Left ventricle myocardium inferior (tissue), 1 donor: Measurements from ENCODE around the gene ADCY7. TPM values are rescaled to one million over a fixed set of nuclear protein-coding genes. Genes with fewer than 3 reads are reported as not detected.

Experiments
- DNase-seq: peaks from one replicate; pipeline ENCODE4 v3.0.0-alpha.2; 2020
- H3K27ac ChIP-seq: fragments of 200-600 bp; replicated peaks from 2 replicates; pipeline ENCODE4 v1.8.0; 2021
- H3K27me3 ChIP-seq: fragments of 200-600 bp; 2 replicates; pipeline ENCODE4 v1.8.0; 2021; ENCODE audit warnings: low read depth
- H3K36me3 ChIP-seq: fragments of 200-600 bp; 2 replicates; pipeline ENCODE4 v1.8.0; 2021
- H3K4me1 ChIP-seq: fragments of 200-600 bp; 2 replicates; pipeline ENCODE4 v1.8.0; 2021
- H3K4me3 ChIP-seq: fragments of 200-600 bp; 2 replicates; pipeline ENCODE4 v1.8.0; 2021; ENCODE audit warnings: mild to moderate bottlenecking, moderate library complexity
- H3K9me3 ChIP-seq: fragments of 200-600 bp; replicated peaks from 2 replicates; pipeline ENCODE4 v1.8.0; 2021
- intact Hi-C: fragments of 100-400 bp; cut with micrococcal nuclease; formaldehyde crosslinking; loops from one replicate; pipeline ENCODE4 v1.11.0; 2022
- total RNA-seq: library from RNA; stranded (reverse); fragmentation: NEBNext Ultra II Directional; extraction: Animal tissue kit (Norgen Biotek cat#: 25700); gene quantifications from one replicate; pipeline ENCODE4 v1.2.1, GENCODE V29; 2021
- TF ChIP-seq, protein P1 (sequence below): fragments of 200-600 bp; IDR thresholded peaks from 2 replicates; pipeline ENCODE4 v1.8.0; 2021; ENCODE audit warnings: antibody characterized with exemption, mild to moderate bottlenecking, borderline replicate concordance
- donor health status: DM: no; HTN: yes; CAD: no; lungs with severe emphysema.

ADCY7 gene
- total RNA-seq, 1 donor from 2014 or later: 9.7 TPM

DNA sequence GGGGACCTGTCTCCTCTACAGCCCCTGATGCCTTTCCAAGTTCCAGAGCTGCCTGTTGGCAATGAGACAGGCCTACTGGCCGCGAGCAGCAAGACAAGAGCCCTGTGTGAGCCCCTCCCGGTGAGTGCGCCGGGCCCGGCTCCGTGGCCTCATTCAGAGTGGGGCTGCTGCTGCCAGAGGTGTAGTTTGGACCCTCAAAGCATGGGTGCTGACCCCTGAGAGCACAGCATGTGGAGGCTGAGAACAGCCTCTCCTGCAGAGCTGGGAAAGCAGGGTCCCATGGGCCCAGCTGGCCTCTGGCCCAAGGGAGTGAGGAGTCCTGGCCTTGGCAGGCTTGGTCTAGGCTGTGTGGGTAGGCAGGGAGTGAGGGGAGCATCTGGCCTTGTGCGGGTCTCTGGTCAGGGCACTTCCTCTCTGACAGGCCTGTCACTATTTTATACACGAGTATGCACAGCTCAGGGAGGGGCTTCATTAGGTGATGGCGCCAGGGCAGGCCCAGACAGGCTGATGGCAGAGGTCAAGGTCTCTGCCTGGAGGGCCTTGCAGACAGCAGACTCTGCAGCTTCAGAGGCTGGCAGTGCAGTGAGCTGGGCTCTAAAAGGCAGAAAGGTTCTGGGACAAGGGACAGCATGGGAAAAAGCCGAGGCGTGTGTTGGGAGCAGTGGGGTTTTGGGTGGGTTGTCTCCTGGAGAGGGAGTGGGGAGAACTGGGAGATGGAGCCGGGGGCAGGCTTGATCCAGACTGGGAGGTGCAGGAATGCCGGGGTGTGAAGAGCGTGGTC is 43.4 kb downstream of the ADCY7 start:
- H3K27me3 ChIP-seq: peaks cover 7% of the 10 kb centered on the region
- no peak for DNase-seq
- no peak overlapping the region for H3K27ac ChIP-seq
- no peak overlapping the region for H3K4me3 ChIP-seq
- no peaks in the 10 kb centered on the region for H3K9me3 ChIP-seq
- H3K36me3 ChIP-seq: peaks cover 9% of the 10 kb centered on the region
- TF ChIP-seq, protein P1, sequence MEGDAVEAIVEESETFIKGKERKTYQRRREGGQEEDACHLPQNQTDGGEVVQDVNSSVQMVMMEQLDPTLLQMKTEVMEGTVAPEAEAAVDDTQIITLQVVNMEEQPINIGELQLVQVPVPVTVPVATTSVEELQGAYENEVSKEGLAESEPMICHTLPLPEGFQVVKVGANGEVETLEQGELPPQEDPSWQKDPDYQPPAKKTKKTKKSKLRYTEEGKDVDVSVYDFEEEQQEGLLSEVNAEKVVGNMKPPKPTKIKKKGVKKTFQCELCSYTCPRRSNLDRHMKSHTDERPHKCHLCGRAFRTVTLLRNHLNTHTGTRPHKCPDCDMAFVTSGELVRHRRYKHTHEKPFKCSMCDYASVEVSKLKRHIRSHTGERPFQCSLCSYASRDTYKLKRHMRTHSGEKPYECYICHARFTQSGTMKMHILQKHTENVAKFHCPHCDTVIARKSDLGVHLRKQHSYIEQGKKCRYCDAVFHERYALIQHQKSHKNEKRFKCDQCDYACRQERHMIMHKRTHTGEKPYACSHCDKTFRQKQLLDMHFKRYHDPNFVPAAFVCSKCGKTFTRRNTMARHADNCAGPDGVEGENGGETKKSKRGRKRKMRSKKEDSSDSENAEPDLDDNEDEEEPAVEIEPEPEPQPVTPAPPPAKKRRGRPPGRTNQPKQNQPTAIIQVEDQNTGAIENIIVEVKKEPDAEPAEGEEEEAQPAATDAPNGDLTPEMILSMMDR: no peak
- peaks cover 13% of the 10 kb centered on the region for H3K4me1 ChIP-seq
- intact Hi-C loops: no loop called here

DNA sequence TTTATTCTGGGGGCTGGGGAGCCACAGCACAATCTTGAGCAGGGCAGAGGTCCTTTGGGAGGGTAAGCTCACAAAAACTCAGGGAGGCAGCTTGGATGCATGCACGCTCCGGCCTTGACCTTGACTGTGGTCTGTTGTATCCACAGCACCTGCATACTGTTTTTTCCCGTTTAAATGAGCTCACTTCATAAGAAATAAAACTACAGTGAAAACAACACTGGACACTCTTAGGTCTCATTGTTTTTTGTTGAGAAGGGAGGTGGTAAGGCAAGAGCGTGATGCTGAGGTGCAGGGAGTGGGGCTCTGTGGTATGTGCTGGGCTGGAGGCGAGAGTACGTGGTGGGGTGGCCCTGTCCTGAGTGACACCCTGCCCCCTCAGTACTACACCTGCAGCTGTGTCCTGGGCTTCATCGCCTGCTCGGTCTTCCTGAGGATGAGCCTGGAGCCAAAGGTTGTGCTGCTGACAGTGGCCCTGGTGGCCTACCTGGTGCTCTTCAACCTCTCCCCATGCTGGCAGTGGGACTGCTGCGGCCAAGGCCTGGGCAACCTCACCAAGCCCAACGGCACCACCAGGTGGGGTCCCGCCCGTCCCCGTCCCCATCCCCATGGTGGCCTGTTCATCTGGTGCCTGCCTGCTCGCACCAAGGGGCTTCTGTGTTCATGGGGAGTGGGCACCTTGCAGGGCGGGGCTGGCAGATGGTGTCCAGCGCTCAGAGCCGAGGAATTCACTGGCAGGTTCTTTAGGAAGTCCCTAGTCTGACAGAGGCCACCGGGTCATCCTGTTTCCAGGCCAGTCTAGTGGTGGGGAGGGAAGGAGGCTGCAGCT is 44.2 kb downstream of the ADCY7 start:
- no peaks in the 10 kb centered on the region for H3K27me3 ChIP-seq
- TF ChIP-seq, protein P1: no peak
- H3K4me3 ChIP-seq: no peak overlapping the region
- DNase-seq: no peak
- no peak overlapping the region for H3K27ac ChIP-seq
- no peaks in the 10 kb centered on the region for H3K9me3 ChIP-seq
- intact Hi-C loops: no loop called here
- H3K4me1 ChIP-seq: peaks cover 13% of the 10 kb centered on the region
- H3K36me3 ChIP-seq: peaks cover 17% of the 10 kb centered on the region

DNA sequence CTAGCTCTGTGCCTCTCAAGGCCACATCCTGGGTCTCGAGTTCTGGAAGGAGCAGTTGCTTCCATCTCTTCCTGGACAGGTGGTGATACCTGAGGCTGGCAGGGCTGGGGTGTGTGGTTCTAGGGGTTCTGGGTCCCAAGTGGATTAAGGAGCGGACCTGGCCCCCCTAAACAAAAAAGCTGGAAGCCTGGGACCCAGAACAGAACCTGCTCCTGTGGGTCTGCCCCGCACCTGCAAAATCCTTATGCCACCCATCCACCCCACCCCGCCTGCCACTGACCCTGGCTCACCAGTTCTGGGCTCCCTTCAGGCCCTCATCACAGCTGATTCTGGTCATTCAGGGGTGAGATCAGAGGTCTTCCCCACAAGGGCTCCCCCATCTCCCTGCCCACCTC is 44.8 kb downstream of the ADCY7 start:
- TF ChIP-seq, protein P1: no peak
- no peaks in the 10 kb centered on the region for H3K9me3 ChIP-seq
- intact Hi-C loops: no loop called here
- no peak overlapping the region for H3K4me3 ChIP-seq
- H3K27ac ChIP-seq: no peak overlapping the region
- DNase-seq: no peak
- H3K36me3 ChIP-seq: peaks cover 23% of the 10 kb centered on the region
- H3K4me1 ChIP-seq: peaks cover 13% of the 10 kb centered on the region
- no peaks in the 10 kb centered on the region for H3K27me3 ChIP-seq

DNA sequence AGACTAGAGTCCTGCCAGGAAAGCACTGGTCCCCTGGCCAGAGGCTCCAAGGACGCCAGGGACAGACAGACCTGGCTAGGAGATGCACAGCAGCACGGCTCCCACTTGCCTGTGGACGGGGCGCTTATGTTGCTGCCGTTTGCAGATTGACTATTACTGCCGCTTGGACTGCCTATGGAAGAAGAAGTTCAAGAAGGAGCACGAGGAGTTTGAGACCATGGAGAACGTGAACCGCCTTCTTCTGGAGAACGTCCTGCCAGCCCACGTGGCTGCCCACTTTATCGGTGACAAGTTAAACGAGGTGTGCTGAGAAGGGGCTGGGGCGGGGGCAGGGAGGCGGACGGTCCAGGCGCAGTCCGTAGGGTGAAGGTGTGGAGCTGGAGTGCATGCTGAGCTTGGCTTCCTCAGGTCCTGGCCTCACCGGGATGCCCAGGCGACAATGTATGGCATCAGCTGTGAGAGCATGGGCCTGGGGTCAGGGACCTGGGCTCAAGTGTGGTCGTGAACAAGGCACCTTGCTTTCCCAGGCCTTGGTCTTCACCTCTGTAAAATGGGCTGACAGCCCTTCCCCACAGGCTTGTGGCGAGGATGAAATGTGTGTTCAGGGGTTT is 45.6 kb downstream of the ADCY7 start:
- no peaks in the 10 kb centered on the region for H3K27me3 ChIP-seq
- TF ChIP-seq, protein P1: no peak
- no peak for DNase-seq
- H3K4me3 ChIP-seq: no peak overlapping the region
- intact Hi-C loops: no loop called here
- H3K4me1 ChIP-seq: peaks cover 13% of the 10 kb centered on the region
- no peaks in the 10 kb centered on the region for H3K9me3 ChIP-seq
- H3K36me3 ChIP-seq: peaks cover 32% of the 10 kb centered on the region
- no peak overlapping the region for H3K27ac ChIP-seq

DNA sequence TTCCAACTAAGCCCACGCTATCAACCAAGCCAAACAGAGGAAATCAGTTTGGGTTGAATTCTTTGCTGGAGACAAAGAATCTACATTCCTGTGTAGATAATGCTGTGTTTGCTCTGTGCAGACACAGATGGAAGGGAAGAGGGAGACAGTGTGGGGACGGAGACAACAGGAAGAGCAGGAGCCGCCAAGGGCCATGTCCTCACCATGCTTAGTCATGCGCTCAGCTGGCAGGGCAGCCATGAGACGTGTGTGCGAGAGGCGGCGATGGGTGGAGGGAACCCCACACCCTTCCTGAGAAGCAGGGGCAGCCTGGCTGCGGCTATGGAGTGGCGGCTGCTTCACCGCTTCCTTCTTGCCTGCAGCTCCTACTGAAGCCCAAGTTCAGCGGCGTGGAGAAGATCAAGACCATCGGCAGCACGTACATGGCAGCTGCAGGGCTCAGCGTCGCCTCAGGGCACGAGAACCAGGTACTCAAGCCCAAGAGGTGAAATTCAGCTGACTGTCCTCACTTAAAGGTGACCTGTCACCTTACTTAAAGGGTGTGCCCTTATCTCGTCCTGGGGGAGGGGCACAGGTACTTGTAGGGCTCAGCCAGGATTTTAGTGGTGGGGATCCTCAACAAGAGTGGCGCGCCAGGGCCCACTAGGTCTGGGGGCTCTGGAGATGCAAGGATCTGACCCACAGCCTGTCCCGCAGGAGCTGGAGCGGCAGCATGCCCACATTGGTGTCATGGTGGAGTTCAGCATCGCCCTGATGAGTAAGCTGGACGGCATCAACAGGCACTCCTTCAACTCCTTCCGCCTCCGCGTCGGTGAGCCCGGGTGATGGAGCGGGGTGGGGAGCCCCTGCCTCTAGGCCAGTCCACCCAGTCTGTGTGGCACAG is 47.5 kb downstream of the ADCY7 start:
- H3K27ac ChIP-seq: peak overlapping the region; percentile 45

More for the DNA sequence above, 47.5 kb downstream of the ADCY7 start:
- intact Hi-C loops: no loop called here
- Histone ChIP-seq H3K4me3 (no peak overlapping the region), H3K9me3 (no peaks in the 10 kb centered on the region), H3K4me1 (peaks cover 13% of the 10 kb centered on the region), H3K27me3 (no peaks in the 10 kb centered on the region), H3K36me3 (peaks cover 51% of the 10 kb centered on the region)
- TF ChIP-seq, protein P1: no peak
- peak; percentile 74 for DNase-seq
